ENCODE measurements around the gene SMCO4.
A peak's percentile ranks its signal among the peaks of the same experiment; 100 is the strongest.
"Not testable (repeated sequence)": the region's sequence is repeated elsewhere in the genome, so short reads cannot be mapped to it uniquely, and the experiment has no call there.

Gene SMCO4, protein sequence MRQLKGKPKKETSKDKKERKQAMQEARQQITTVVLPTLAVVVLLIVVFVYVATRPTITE

DNA sequence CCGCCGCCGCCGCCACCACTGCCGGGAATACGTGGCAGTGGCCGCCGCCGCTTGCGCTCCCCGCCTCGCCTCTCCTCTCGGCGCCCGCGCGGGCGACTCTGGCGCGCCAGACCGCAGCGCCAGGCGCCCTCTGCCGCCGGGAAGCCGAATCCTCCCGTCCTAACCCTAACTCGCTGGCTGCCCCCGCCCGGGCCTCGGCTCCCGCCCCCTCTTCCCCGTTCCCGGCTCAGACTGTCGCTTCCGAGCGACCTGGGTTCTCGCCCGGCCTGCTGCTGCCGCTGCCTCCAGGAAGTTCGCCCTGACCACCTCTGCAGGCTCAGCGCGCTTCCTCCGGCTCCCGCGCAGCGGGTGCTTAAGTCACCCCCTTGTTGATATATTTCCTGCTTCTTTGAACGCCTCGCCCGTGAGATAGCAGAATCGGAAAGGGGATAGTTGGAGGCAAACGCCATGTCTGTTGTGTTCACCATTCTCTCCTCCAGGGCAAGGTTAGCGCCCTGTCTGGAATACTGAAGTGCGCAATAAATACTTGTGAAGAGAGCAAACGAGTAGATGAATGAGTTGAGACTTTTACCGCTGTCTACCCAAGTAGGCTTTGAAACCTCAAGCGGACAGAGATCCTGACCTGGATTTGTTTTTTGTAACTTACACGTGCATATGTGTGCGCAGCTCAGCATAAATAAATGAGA lies at the start of gene SMCO4:
TSS of gene SMCO4 (minus strand) at position 100 of the 686 bp plus-strand sequence. CDS start 64,202 bp downstream, outside the sequence.
- peak; percentile 52 for DNase-seq (ENCODE audit: low spot score)

DNA sequence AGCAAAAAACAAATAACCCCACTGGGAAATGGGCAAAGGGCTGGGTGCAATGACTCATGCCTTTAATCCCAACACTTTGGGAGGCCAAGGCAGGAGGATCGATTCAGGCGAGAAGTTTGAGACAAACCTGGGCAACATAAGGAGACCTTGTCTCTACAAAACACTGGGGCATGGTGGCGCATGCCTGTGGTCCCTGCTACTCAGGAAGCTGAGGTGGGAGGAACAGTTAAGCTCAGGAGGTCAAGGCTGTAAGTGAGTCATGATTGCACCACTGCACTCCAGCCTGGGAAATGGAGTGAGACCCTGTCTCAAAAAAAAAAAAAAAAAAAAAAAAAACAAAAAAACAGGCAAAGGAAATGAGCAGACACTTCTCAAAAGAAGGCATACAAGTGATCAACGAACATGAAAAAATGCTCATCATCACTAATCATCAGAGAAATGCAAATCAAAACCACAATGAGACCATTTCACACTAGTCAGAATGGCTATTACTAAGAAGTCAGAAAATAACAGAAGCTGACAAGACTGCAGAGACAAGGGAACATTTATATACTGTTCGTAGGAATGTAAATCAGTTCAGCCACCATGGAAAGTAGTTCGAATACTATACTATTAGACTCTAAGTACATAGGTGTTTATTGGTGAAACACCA lies 48.2 kb upstream of the SMCO4 start:
- DNase-seq (ENCODE audit: low spot score), result no peak

DNA sequence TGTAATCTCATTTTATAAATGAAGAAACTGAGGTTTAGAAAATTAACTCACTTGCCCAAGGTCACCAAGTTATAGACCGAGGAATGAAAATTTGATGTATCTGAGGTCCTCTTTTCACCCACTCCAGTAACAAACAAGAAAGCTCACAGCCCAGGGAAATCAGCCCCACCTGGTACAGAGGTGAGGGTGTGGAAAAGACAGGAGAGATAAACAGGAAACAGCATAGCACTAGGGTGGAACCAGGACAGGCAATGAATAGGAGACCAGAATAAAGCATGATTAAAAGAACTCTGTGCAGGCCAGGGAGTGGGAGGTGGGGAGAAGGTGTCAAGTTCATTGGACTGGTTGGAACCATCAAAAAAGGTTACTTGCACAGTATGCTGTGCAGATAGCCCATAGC lies 46.2 kb upstream of the SMCO4 start:
- DNase-seq (ENCODE audit: low spot score), result no peak

DNA sequence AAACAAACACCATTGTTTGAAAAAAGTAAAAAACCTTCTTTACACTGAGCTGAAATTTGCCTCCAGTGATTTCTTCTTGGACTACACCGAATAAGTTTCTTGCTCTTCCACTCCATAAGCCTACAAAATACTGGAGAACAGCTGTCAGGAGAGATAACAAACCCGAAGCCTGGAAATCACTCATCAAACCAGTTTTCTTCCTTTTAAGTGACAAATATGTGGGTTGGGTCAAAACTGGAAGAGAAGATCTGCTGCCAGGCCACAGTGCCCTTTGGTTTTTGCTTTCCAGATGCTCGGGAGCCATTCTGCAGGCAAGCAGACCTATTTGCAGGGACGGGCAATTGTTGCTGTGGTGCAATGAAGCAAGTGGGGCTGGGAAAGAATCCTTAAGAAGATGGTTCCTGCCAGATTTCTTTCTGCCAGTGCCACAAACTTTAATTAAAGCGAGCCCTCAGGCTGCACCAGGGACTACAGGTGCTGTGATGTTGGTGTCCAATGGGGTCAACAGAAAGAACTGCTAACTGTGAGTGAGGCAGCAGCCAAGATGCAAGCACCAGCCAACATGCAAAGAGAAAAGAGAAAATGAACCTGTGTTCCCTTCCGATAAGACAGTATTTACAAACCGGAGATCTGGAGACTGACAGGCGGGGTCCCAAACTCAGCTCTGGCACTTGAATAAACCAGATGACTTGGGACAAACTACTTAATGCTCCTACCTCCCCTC lies 44.8 kb upstream of the SMCO4 start:
- no peak for DNase-seq (ENCODE audit: low spot score)

DNA sequence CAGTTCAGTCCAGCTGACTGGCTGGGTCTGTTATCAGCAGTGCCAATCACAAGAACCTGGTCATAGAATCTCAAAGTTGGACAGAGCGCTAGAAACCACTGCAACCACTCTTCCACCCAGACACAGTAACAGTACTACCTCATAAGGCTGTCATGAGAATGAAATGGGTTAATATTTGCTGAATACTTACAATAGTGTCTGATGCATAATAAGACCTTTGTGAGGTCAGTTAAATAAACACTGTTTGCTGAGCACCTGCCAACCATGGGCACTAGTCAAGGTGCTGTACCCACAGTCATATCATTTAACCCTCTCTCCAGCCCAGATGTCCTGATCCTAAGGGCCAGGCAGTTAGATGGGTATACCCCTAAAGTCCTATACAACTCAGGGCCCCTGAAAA lies 44.2 kb upstream of the SMCO4 start:
- not testable (repeated sequence) for DNase-seq (ENCODE audit: low spot score)

DNA sequence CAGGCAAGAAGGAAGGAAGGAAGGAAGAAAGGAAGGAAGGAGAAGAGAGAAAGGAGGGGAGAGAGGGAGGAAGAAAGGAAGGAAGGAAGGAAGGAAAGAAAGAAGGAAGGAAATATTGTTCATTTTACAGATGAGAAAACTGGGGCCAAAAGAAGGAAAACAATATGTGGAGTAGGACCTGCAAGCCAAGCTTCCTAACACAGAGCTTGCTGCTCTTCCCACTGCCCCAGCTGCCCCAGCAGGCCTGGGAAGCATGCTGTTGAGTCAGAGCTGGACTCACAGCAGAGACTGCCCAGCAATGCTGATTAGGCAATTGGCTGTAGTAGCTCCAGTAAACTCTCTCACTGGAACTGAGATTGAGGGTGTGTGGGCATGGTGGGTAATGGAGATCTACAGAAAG lies 42.6 kb upstream of the SMCO4 start:
- no peak for DNase-seq (ENCODE audit: low spot score)

DNA sequence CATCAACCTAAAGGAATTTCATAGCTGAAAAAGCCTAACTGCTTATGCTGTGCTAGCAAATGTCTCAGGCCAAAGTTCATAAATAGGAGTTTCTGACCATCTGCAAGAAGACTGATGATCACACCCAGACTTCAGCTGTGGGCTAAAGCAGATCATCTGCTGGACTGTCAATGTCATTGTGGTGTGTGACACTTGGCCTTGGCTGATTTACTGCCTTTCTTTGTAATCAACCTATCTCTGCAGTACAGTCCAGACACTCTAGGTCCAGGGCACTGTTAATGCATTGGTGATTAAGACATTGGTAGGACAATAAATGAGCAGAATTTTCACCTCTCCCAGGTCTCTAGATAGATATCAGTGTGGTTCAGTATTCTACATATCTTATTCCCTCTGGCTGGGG lies 40.3 kb upstream of the SMCO4 start:
- DNase-seq (ENCODE audit: low spot score), result no peak

DNA sequence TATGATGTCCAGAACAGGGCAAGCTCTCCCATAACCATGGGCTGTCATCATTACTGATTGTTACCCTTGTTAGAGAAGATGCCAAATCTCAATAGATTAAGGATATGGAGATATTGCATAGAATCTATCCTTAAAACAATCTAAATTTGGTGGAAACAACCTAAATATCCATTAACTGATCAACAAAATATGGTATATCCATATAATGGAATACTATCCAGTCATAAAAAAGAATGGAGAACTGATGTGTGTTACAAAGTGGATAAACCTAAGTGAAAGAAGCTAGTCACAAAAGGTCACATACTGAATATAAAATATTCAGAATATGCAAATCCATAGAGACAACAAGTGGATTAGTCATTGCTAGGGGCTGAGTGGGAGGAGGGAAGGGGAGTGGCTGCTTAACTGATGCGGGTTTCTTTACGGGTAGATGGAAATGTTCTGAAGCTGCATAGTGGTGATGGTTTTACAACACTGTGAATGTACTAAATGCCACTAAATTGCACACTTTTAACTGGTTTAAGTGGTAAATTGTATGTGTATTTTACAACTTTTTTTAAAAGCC lies 36.1 kb upstream of the SMCO4 start:
- DNase-seq (ENCODE audit: low spot score), result no peak

DNA sequence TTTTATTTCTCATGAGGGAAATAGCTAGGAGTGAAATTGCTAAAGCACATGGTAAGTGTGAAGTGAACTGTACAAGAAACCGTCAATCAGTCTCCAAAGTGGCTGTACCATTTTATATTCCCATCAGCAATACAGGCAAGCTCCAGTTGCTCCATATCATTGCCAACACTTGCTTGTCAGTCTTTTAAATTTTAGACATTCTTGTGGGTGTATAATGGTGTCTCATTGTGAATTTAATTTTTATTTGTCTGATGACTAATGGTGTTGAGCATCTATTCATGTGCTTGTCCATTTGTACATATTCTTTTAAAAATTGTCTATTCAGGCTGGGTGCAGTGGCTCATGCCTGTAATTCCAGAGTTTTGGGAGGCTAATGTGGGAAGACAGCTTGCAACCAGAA lies 34.1 kb upstream of the SMCO4 start:
- DNase-seq (ENCODE audit: low spot score), result no peak

DNA sequence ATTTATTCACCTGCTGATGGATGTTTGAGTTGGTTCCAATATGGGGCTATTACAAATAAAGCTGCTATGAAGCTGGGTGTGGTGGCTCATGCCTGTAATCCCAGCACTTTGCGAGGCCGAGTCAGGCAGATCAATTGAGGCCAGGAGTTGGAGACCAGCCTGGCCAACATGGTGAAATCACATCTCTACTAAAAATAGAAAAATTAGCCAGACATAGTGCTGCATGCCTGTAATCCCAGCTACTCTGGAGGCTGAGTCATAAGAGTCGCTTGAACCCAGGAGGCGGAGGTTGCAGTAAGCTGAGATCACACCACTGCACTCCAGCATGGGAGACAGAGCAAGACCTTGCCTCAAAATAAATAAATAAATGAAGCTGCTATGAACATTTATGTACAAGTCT lies 33.7 kb upstream of the SMCO4 start:
- DNase-seq (ENCODE audit: low spot score), result not testable (repeated sequence)

DNA sequence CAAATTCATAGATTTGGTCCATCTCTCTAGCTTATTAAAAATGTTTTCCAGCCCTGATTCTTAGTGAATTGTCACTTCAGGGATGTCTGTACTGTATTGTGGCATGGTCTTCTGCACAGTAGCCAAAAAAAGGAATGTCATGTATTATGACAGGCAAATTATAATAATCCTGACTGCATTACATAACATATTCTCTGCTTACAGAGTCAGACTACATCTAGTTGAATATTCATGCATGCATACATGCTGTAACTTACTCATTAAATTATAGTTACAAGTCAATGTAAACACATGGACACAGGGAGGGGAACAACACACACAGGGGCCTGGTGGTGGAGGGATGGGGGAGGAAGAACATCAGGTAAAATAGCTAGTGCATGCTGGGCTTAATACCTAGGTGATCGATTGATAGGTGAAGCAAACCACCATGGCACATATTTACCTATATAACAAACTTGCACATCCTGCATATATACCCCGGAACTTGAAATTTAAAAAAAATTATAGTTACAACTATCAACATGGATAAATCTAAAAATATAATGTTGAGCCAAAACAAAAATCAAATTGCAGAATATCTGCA lies 31.5 kb upstream of the SMCO4 start:
- no peak for DNase-seq (ENCODE audit: low spot score)

DNA sequence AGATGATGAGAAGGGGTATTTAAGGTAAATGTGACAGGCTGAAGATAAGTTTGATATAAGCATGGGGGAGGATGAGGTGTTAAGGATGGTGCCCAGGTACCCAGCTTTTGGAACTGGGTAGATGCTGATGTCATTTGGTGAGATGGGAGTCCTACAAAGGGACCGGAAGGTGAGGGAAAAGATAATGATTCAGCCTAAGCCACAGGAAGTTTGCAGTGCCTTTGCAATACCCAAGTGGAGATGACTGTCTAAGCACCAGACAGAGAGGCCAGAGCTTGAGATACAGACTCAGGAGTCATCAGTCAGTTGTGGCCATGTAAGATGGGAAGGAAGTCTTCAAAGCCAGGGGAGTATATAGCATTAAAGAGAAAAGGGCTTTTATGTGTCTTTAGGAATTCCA lies 30.0 kb upstream of the SMCO4 start:
- DNase-seq (ENCODE audit: low spot score), result no peak

DNA sequence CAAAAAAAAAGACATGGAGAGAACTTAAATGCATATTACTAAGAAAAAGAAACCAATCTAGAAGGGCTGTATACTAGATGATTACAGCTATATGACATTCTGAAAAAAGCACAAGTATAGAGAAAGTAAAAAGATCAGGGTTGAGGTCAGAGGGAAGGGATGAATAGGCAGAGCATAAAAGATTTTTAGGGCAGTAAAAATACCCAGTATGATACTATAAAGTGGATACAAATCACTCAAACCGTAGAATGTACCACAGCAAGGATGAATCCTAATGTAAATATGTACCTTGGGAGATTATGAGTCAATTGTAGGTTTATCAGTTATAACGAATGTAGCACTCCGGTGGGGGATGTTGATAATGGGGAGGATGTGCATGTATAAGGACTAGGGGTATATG lies 29.4 kb upstream of the SMCO4 start:
- no peak for DNase-seq (ENCODE audit: low spot score)

DNA sequence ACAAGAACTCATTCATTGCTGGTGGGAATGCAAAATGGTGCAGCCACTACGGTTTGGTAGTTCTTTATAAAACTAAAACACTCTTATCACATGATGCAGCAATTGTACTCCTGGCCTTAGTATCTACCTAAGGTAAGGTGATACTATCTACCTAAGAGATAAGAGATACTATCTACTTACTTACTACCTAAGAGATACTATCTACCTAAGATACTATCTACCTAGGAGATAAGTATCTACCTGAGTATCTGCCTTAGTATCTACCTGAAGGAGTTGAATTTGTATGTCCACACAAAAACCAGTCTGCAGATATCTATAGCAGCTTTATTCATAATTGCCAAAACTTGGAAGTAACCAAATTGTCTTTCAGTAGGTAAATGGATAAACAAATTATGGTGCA lies 29.0 kb upstream of the SMCO4 start:
- DNase-seq (ENCODE audit: low spot score), result no peak

DNA sequence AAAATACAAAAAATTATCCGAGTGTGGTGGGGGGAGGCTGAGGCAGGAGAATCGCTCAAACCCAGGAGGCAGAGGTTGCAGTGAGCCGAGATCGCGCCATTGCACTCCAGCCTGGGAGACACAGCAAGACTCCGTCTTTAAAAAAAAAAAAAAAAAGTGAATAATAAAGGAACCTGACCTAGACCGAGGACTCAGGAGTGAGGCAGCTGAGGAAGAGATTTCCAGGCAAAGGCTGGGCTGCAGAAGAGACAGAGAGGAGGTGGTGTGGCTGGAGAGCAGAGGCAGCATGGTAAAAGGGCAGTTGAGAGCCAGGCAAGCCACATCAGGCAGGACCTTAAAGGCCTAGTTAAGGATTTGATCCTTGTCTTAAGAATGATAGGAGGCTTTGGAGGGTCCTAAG lies 28.4 kb upstream of the SMCO4 start:
- no peak for DNase-seq (ENCODE audit: low spot score)

DNA sequence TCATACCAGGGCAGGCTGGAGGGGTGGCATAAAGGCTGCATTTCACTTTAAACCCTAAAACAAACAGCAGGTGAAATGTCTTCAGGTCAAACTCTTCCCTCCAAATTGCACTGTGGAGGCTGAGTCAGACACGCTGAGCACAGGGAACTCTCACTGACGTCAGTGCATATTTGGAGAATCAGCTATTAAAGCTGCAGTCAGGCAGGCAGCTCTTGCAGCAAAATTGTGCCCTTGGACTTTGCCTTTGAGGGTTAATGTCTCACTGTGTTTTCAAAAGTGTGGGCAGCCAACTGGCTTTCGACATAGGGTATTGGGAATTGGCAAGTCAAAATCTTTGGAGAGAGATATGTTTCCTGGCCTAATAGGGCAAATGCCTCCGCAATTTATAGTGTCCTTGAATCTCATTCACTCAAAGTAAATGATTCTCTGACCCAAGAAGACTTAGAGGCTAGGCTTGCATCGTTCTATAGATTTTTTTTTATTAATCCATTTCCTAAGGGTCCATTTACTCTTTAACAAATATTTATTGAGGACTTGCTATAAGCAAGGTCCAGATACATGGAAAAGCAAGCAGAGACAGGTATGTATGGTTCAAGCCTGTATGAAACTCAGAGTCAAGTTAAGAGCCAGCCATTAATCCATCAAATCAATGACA lies 27.7 kb upstream of the SMCO4 start:
- DNase-seq (ENCODE audit: low spot score), result no peak

DNA sequence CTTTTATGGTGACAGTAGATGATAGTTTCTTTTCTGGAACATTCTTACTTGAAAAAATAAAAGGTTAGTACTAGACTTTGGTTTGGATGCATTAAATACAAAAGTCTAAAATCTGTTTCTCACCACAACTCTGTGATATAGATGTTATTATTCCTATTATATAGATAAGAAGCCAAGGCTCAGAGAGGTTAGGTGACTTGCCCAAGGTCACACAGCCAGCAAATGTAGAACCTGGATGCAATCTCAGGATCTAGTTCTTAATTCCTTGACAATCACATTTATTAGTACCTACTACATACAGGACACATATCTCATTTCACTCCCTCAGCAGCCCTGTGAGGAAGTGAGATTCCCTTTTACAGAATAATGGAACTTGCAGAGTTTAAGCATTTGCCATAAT lies 26.3 kb upstream of the SMCO4 start:
- no peak for DNase-seq (ENCODE audit: low spot score)

DNA sequence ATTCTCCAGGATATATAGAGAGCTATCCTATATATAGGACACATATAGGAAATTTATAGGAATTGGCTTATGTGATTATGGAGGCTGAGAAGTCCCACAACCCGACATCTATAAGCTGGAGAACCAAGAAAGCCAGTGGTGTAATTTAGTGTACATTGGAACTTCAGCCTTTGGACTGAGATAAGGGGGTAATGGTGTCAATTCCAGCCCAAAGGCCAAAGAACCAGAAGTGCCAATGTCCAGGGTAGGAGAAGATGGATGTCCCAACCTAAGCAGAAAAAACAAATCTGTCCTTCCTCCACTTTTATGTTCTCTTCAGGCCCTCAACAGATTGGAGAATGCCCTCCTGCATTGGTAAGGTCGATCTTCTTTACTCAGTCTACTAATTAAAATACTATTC lies 25.5 kb upstream of the SMCO4 start:
- no peak for DNase-seq (ENCODE audit: low spot score)

DNA sequence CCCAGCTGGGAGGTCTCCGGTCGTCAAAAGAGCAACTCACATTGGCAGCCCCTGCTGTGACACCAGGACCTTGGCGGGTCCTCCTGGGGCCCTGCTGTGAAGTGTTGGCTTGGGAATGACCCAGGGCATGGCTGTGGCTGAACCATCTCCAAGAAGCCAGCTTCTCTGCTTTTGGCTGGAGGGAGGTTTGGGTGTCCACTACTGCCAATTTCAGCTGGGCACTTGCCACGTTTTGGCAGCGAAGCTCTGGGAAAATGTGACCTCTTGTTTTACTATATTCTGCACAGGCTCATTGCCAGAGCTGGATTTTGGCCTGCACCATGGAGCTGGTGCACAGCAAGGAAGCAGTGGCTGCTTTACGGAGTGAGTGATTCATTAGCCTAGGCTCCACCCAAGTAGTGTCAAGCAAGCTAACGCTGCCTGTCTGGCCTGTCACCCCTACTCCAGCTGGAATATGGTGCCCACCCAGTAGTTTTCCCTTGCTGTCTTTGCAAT lies 24.3 kb upstream of the SMCO4 start:
- DNase-seq (ENCODE audit: low spot score), result no peak

DNA sequence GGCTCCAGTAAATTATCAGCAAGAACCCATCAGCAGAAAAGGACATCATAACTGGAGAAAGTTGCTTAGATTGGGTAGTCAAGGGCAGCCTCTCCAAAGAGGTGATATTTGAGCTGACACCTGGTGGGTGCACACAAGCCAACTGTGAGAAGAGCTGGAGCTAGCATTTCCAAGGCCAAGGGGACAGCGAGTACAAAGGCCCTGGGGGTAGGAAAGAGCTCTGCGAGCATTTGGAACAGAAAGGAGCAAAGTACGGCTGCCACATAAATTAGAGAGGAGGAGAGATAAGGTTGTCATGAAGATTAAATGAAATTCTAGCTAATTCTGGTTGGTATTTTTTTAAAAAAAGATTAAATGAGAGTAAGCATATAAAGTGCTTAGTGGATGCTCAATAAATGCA lies 21.7 kb upstream of the SMCO4 start:
- DNase-seq (ENCODE audit: low spot score), result no peak

DNA sequence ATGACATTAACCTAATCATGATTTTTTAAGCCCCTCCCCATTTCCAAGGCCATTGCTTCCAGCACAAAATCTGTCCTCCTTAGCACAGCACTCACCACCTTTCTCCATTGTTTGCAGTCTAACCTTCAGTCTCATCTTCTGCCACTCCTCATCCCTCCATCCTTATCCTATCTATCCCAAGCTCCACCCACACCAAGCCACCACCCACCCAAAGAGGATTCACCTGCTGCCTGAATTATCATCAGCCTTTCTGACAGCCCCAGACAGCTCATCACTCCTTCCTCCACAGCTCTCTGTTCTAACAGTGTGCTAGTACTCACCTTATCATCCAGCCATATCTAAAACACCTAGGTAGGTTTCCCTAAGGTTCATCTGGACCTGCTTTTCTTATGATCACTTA lies 20.7 kb upstream of the SMCO4 start:
- DNase-seq (ENCODE audit: low spot score), result no peak
